NCI-H510A (cell line): ENCODE results near the gene MAGEA8.
A peak's percentile ranks its signal among the peaks of the same experiment; 100 is the strongest.
"Not testable (repeated sequence)": the region's sequence is repeated elsewhere in the genome, so short reads cannot be mapped to it uniquely, and the experiment has no call there.

Experiments used
- DNase-seq: peaks from one replicate; lab custom pipeline; 2025; lab: John Stamatoyannopoulos, UW

Gene MAGEA8

GRCh38 chrX:149881081-149881711 is at the start of gene MAGEA8:
TSS of gene MAGEA8 (plus strand) at chrX:149881183. CDS start at chrX:149884273, 3,090 bp downstream.
- peak; percentile 13 for DNase-seq

- DNase-seq = no peak
Measured at GRCh38 chrX:149831473-149831872, 49.5 kb upstream of the MAGEA8 start.

- DNase-seq = not testable (repeated sequence)
Measured at GRCh38 chrX:149836728-149837127, 44.3 kb upstream of the MAGEA8 start.

- no peak for DNase-seq
Measured at GRCh38 chrX:149837167-149837566, 43.8 kb upstream of the MAGEA8 start.

GRCh38 chrX:149837639-149838038 is 43.3 kb upstream of the MAGEA8 start:
- no peak for DNase-seq

GRCh38 chrX:149841929-149842328 is 39.1 kb upstream of the MAGEA8 start:
- no peak for DNase-seq

GRCh38 chrX:149845385-149845784 is 35.6 kb upstream of the MAGEA8 start:
- no peak for DNase-seq

- DNase-seq = no peak
Measured at GRCh38 chrX:149846789-149847188, 34.2 kb upstream of the MAGEA8 start.

- DNase-seq = no peak
Measured at GRCh38 chrX:149848855-149849254, 32.1 kb upstream of the MAGEA8 start.

- no peak for DNase-seq
Measured at GRCh38 chrX:149849787-149850186, 31.2 kb upstream of the MAGEA8 start.

- DNase-seq = no peak
Measured at GRCh38 chrX:149851864-149852263, 29.1 kb upstream of the MAGEA8 start.

- DNase-seq = no peak
Measured at GRCh38 chrX:149853925-149854324, 27.1 kb upstream of the MAGEA8 start.

GRCh38 chrX:149858592-149858991 is 22.4 kb upstream of the MAGEA8 start:
- no peak for DNase-seq

- no peak for DNase-seq
Measured at GRCh38 chrX:149860445-149860844, 20.5 kb upstream of the MAGEA8 start.

- DNase-seq = no peak
Measured at GRCh38 chrX:149865390-149865789, 15.6 kb upstream of the MAGEA8 start.

- no peak for DNase-seq
Measured at GRCh38 chrX:149867488-149867887, 13.5 kb upstream of the MAGEA8 start.

GRCh38 chrX:149870840-149871239 is 10.1 kb upstream of the MAGEA8 start:
- no peak for DNase-seq

- no peak for DNase-seq
Measured at GRCh38 chrX:149871433-149871832, 9.6 kb upstream of the MAGEA8 start.

GRCh38 chrX:149871940-149872339 is 9.0 kb upstream of the MAGEA8 start:
- DNase-seq = no peak

GRCh38 chrX:149877157-149877556 is 3.8 kb upstream of the MAGEA8 start:
- no peak for DNase-seq

GRCh38 chrX:149877636-149878035 is 3.3 kb upstream of the MAGEA8 start:
- no peak for DNase-seq

- DNase-seq = not testable (repeated sequence)
Measured at GRCh38 chrX:149890828-149891227, 9.8 kb downstream of the MAGEA8 start.

- no peak for DNase-seq
Measured at GRCh38 chrX:149898554-149898953, 17.6 kb downstream of the MAGEA8 start.
